ENCODE results near the gene SCAMP3.

SCAMP3 gene

DNA sequence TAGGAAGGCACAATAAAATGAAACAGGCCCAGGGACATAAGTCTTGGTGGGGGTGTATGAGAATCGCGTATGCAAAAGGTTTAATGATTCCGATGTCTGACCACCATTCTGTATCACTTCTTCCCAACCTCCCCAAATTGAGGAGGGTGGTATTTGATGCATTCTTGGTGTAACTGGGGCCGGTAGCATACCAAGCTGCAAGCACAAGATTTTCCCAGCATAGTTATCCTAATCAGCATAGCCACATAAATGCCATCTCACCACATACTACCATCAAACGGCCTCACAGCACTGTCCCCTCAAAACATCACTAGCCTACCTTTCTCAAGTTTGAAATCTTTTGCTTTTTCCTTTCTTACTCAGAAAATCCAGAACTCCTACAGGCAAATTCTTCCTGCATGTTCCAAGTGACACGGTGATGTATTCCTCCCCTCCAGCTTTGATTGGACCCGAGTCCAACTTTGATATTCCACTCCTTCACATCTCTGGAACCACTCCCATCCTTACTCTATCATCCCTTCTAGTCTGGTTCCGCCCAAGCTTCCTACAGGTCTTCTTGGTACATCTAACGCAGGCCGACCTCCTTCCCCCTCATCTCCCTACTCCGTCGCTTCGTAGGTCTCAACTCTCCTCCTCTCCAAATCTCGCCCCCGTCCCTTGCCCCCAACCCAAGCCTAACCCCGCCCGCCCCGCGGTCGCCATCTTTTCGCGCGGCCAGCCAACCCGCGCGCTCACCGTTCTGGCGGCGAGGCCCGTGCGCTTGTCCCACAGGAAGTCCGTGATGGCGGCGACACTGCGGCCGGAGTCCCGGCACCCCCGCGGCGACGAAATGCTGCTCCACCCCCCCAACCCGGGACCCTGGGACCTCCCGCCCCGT lies 10.5 kb upstream of the SCAMP3 start:
- ChIA-PET POLR2A (interaction anchor here (0.5 to 2.0 kb wide), 9 partner anchors 9 to 110 kb away, joined by 3 to 13 read pairs (median 5); partner anchors contain the start of genes RUSC1 and SCAMP3), CTCF (interaction anchor here (0.6 to 9.6 kb wide), 10 partner anchors 8 to 322 kb away, joined by 3 to 112 read pairs (median 3); partner anchors contain the start of genes ENTREP3 and KRTCAP2)
- no peak for DNase-seq (ENCODE audit: low read depth, low spot score)
- TF ChIP-seq, protein P1, sequence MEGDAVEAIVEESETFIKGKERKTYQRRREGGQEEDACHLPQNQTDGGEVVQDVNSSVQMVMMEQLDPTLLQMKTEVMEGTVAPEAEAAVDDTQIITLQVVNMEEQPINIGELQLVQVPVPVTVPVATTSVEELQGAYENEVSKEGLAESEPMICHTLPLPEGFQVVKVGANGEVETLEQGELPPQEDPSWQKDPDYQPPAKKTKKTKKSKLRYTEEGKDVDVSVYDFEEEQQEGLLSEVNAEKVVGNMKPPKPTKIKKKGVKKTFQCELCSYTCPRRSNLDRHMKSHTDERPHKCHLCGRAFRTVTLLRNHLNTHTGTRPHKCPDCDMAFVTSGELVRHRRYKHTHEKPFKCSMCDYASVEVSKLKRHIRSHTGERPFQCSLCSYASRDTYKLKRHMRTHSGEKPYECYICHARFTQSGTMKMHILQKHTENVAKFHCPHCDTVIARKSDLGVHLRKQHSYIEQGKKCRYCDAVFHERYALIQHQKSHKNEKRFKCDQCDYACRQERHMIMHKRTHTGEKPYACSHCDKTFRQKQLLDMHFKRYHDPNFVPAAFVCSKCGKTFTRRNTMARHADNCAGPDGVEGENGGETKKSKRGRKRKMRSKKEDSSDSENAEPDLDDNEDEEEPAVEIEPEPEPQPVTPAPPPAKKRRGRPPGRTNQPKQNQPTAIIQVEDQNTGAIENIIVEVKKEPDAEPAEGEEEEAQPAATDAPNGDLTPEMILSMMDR (IDR thresholded peaks at IDR 0.05; ENCODE audit: insufficient read depth, low read length, missing control alignments): no peak
- peak overlapping the region; percentile 80 for H3K4me3 ChIP-seq (ENCODE audit: low read depth, low read length)

DNA sequence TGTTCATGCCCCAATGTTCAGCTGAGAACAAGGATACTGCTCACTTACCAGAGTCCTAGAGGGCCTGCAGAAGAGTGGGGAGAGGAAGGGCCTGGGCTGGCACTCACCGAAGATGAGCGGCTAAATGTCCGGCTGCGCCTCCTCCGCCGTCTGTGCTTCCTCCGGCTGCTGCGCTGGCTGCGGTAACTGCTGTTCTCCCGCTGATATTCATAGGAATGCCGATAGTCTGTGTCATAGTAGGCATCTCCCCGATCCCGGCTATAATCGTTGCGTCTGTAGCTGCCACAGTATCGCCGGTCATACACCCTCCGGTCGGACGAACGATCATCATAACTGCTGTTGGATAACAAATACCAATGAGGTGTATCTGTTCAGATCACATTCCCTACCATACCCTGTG lies 7.2 kb upstream of the SCAMP3 start:
- DNase-seq (ENCODE audit: low read depth, low spot score): no peak
- H3K4me3 ChIP-seq (ENCODE audit: low read depth, low read length): no peak overlapping the region
- ChIA-PET POLR2A (interaction anchor here (0.6 kb wide), 1 partner anchor 152 kb away, joined by 3 read pairs; no protein-coding TSS in a partner anchor), CTCF (interaction anchor here (1.1 to 9.6 kb wide), 4 partner anchors 17 to 323 kb away, joined by 5 to 112 read pairs (median 6); partner anchors contain the start of gene ENTREP3)
- TF ChIP-seq, protein P1 (IDR thresholded peaks at IDR 0.05; ENCODE audit: insufficient read depth, low read length, missing control alignments): no peak

DNA sequence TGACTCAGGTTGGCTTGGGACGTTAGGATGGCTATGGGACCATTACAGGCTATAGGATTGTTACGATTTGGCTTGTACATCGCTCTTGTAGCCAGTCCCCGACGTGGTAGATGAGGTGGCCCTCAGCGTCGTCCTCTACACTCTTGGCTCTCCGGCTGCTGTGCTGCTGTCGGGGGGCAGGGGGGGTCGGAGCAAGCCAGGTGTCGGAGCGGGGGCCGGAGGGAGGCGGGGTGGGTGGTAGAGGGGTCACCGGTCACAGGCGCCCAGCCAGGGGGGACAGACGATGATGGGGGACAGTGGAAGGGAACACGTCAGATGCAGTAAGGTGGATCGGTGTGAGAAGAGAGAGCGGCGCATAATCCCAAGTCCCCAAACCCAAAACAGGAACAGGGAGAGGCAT lies 6.5 kb upstream of the SCAMP3 start:
- H3K4me3 ChIP-seq (ENCODE audit: low read depth, low read length): no peak overlapping the region
- TF ChIP-seq, protein P1 (IDR thresholded peaks at IDR 0.05; ENCODE audit: insufficient read depth, low read length, missing control alignments): no peak
- POLR2A ChIA-PET: no interaction called here
- no peak for DNase-seq (ENCODE audit: low read depth, low spot score)
- CTCF ChIA-PET: interaction anchor here (9.6 kb wide), 1 partner anchor 16 kb away, joined by 112 read pairs; the partner anchor contains the start of gene ENTREP3

DNA sequence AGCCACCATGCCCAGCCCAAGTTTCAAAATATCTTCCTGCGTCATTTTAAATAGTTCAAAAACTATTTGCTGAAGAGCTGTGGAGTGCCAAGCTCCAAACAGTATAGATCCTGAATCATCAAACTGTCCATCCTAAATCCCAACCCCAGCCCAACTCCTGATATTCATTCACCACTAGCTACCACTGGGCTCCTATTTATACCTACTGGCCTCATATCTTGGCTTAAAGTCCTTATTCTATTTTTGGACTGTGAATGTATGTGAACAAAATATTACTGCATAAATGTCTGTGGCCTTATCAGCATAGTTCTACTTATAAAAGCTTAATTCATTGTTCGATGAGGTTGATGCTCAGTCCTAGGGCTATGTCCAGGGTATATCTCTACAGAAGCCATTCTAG lies 5.2 kb upstream of the SCAMP3 start:
- DNase-seq (ENCODE audit: low read depth, low spot score): no peak
- no peak overlapping the region for H3K4me3 ChIP-seq (ENCODE audit: low read depth, low read length)
- ChIA-PET CTCF (interaction anchor here (1.0 to 5.3 kb wide), 5 partner anchors 10 to 382 kb away, joined by 3 to 77 read pairs (median 5); partner anchors contain the start of genes FDPS and HCN3), POLR2A (interaction anchor here (0.9 kb wide), 1 partner anchor 10 kb away, joined by 3 read pairs; the partner anchor contains the start of gene HCN3)
- TF ChIP-seq, protein P1 (IDR thresholded peaks at IDR 0.05; ENCODE audit: insufficient read depth, low read length, missing control alignments): no peak

DNA sequence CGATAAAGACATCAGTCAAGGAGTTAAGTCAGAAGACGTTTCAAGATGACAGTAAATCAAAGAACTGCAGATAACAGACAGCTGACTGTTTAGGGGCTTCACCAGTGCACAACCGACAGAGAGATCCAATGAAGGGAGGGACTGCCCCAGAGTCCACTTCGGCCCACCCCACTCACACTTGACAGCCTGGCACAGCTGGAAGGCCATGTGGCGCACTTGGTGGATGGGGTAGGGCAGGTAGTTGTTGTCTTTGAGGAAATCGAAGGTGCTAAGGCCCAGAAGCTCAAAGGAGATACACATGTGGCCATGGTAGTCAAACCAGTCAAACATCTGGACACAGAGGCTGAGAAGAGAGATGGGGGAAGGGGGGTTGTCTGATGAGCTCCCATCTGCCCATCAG lies 4.4 kb upstream of the SCAMP3 start:
- ChIA-PET POLR2A (interaction anchor here (0.9 to 1.2 kb wide), 2 partner anchors 11 kb away, joined by 3 read pairs; partner anchors contain the start of genes ENTREP3 and HCN3), CTCF (interaction anchor here (0.8 to 5.3 kb wide), 7 partner anchors 10 to 94 kb away, joined by 3 to 77 read pairs (median 4); partner anchors contain the start of genes FDPS, HCN3 and KRTCAP2)
- DNase-seq (ENCODE audit: low read depth, low spot score): no peak
- H3K4me3 ChIP-seq (ENCODE audit: low read depth, low read length): no peak overlapping the region
- TF ChIP-seq, protein P1 (IDR thresholded peaks at IDR 0.05; ENCODE audit: insufficient read depth, low read length, missing control alignments): no peak

DNA sequence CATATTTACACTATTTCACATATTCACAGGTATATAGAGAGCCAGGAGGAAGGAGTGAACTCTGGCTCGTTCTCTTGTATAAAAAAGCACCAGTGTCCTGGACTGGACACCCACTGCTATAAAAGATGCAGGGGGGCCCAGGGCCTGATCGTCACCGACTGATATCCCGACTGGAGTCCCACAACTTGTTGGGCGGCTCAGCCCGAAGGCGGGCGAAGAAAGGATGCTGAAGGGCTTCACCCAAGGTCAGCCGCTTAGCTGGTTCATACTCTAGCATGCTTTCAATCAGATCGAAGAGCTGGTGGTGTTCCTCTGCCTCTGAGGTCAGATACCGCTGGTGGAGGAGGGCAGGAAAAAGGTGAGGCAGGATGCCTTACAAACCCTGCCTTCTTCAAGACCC lies 907 bp upstream of the SCAMP3 start:
- DNase-seq (ENCODE audit: low read depth, low spot score): no peak
- H3K4me3 ChIP-seq (ENCODE audit: low read depth, low read length): no peak overlapping the region
- TF ChIP-seq, protein P1 (IDR thresholded peaks at IDR 0.05; ENCODE audit: insufficient read depth, low read length, missing control alignments): no peak
- ChIA-PET CTCF (interaction anchor here (1.0 to 5.3 kb wide), 3 partner anchors 9 to 61 kb away, joined by 3 to 77 read pairs (median 7); no protein-coding TSS in a partner anchor), POLR2A (interaction anchor here (0.9 kb wide), 1 partner anchor 10 kb away, joined by 5 read pairs; the partner anchor contains the start of gene CLK2)
